Cardiac muscle cell (in vitro differentiated cells and primary cell): ENCODE results near the gene NECAB2. TPM values are rescaled to one million over a fixed set of nuclear protein-coding genes. Genes with fewer than 3 reads are reported as not detected.

ENCODE experiments used
- DNase-seq, 2 donors: peaks; one replicate each; pipeline versions ENCODE4 v3.0.0 to v3.0.0-alpha.2; 2010 to 2017; ENCODE audit warnings: low read depth in 1 of 2, low spot score in 1 of 2
- H3K27ac ChIP-seq: fragments of 200-600 bp; sonication (generic); 2 replicates; pipeline ENCODE4 v1.5.1; 2016
- H3K27me3 ChIP-seq: fragments of 200-600 bp; sonication (generic); 2 replicates; pipeline ENCODE4 v1.6.0; 2016; ENCODE audit warnings: control low read depth
- H3K36me3 ChIP-seq: fragments of 200-600 bp; sonication (generic); 2 replicates; pipeline ENCODE4 v1.5.1; 2016; ENCODE audit warnings: control low read depth
- H3K4me1 ChIP-seq: fragments of 200-600 bp; sonication (generic); 2 replicates; pipeline ENCODE4 v1.8.1; 2017; ENCODE audit warnings: low read depth, mild to moderate bottlenecking, mixed run types
- H3K4me3 ChIP-seq: fragments of 200-600 bp; sonication (generic); 2 replicates; pipeline ENCODE4 v1.5.1; 2016; ENCODE audit warnings: mild to moderate bottlenecking
- H3K9me3 ChIP-seq: fragments of 200-600 bp; sonication (generic); 2 replicates; pipeline ENCODE4 v1.5.1; 2017; ENCODE audit warnings: low read depth, mild to moderate bottlenecking, control low read depth
- CTCF ChIP-seq: IDR thresholded peaks from 2 replicates; pipeline ENCODE4 v1.5.1; 2012; ENCODE audit warnings: low read depth, mild to moderate bottlenecking, low read length
- polyA plus RNA-seq: library from polyadenylated mRNA; unstranded; fragments of >200 nt; fragmentation: Nextera tagmentation; extraction: Ambion mirVana; gene quantifications from 2 replicates; pipeline ENCODE4 v1.2.1, GENCODE V29; 2016
- total RNA-seq: library from RNA; depleted of rRNA; stranded (reverse); fragments of >200 nt; gene quantifications from 2 replicates; pipeline ENCODE4 v1.2.3, GENCODE V29; 2016

Gene NECAB2
- total and polyA plus RNA-seq, 2 experiments from 2014 or later = 0.63 to 2.2 TPM

DNA sequence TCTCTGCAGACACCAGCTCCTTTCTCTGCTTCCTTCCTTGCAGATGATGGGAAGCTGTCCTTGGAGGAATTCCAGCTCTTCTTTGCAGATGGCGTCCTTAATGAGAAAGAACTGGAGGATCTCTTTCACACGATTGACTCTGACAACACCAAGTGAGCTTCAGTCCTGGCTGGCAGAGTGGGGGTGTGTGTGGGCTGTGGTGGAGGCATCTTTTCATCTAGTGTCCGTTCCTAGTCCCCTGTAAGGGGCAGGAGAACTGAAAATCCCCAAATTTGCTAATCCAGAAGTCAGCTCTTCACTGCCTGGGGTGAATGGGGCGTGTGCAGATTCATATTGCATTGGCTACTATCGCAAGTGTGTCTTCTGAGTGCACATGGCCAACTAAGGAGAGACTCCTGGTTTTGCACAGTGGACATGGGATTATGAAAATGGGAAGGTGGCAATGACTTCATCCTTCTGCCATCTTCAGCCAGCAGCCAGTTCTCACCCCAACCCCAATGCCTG lies 10.4 kb downstream of the NECAB2 start:
- TF ChIP-seq CTCF = no peak
- no peaks in the 10 kb centered on the region for H3K4me1 ChIP-seq
- no peaks in the 10 kb centered on the region for H3K9me3 ChIP-seq
- no peak overlapping the region for H3K4me3 ChIP-seq
- H3K27me3 ChIP-seq = no peaks in the 10 kb centered on the region
- DNase-seq = no peak
- H3K36me3 ChIP-seq = no peaks in the 10 kb centered on the region
- no peak overlapping the region for H3K27ac ChIP-seq

DNA sequence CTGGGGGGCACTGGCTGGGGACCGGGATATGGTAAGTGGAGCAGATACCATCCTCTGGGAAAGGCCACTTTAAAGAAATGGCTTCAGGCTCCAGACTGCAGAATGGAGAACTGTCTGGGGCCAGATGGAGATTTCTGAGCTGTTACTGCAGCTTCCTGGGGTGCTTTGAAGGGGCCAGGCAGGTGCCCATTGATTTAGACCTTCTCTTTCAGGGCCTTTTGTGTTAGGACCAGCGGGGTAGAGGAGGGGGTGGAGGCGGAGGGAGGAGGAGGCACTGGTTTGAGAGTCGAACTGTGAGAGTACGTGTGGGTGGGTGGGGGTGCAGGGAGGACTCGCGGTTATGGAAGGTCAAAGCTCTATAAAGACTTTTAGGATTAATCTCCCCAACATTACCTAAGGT lies 11.4 kb downstream of the NECAB2 start:
- H3K27ac ChIP-seq = no peak overlapping the region
- no peak for DNase-seq
- H3K4me1 ChIP-seq = no peaks in the 10 kb centered on the region
- no peak for TF ChIP-seq CTCF
- H3K27me3 ChIP-seq = no peaks in the 10 kb centered on the region
- no peaks in the 10 kb centered on the region for H3K36me3 ChIP-seq
- H3K9me3 ChIP-seq = no peaks in the 10 kb centered on the region
- no peak overlapping the region for H3K4me3 ChIP-seq

- no peak for TF ChIP-seq CTCF
- Histone ChIP-seq H3K9me3 (no peaks in the 10 kb centered on the region), H3K4me1 (no peaks in the 10 kb centered on the region), H3K27ac (no peak overlapping the region), H3K27me3 (no peaks in the 10 kb centered on the region), H3K36me3 (no peaks in the 10 kb centered on the region), H3K4me3 (no peak overlapping the region)
- no peak for DNase-seq
Measured at GRCh38 chr16:83980794-83981193, 12.8 kb downstream of the NECAB2 start.

DNA sequence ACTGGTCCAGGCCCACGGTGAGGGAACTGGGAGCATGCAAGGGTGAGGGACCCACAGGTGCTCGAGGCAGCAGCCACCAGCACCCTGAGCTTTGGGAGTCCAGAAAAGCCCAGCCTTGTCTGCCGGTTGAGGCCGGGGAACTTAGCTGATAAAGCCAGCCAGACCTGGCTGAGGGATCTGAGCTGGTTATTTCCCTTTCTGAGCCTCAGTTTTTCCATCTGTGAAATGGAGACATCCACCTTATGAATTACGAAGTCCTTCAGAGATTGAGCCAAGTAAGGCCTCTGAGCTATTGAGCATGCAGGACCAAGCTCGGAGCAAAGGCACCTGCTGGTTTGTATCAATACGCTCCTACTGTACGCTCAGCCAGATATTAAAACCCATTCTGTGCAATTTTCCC lies 13.8 kb downstream of the NECAB2 start:
- Histone ChIP-seq H3K36me3 (no peaks in the 10 kb centered on the region), H3K4me1 (no peaks in the 10 kb centered on the region), H3K9me3 (no peaks in the 10 kb centered on the region), H3K4me3 (no peak overlapping the region), H3K27ac (no peak overlapping the region), H3K27me3 (no peaks in the 10 kb centered on the region)
- no peak for DNase-seq
- no peak for TF ChIP-seq CTCF

- Histone ChIP-seq H3K9me3 (no peaks in the 10 kb centered on the region), H3K36me3 (no peaks in the 10 kb centered on the region), H3K4me3 (no peak overlapping the region), H3K27me3 (no peaks in the 10 kb centered on the region), H3K4me1 (no peaks in the 10 kb centered on the region), H3K27ac (no peak overlapping the region)
- TF ChIP-seq CTCF = no peak
- no peak for DNase-seq
Measured at GRCh38 chr16:83983491-83983890, 15.4 kb downstream of the NECAB2 start.

DNA sequence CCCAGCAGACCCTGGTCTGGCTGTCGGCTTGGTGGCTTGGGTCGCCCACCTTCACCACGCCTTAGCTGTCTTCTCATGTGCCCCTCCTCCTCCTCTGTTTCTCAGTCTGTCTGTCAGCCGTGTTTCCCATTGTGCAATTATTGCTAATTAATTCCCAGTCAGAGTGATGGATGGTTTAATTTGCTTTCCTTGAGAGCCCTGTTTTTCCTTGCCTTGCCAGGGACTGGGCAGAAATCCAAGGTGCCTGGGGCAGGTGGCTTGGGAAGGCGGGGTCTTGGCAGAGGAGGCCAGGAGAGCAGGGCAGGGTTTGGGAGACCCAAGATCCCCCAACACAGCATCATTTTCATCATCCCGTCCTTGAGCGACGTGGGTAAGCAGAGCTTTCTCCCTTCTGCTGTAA lies 21.3 kb downstream of the NECAB2 start:
- no peak for DNase-seq
- no peaks in the 10 kb centered on the region for H3K4me1 ChIP-seq
- H3K27ac ChIP-seq = no peak overlapping the region
- no peaks in the 10 kb centered on the region for H3K27me3 ChIP-seq
- H3K4me3 ChIP-seq = no peak overlapping the region
- no peaks in the 10 kb centered on the region for H3K36me3 ChIP-seq
- H3K9me3 ChIP-seq = no peaks in the 10 kb centered on the region
- no peak for TF ChIP-seq CTCF
